Adrenal gland (tissue), 5 donors: ENCODE results near the gene STX5.

ENCODE experiments used
- POLR2A ChIP-seq, 2 donors: fragments of 450-650 bp; IDR thresholded peaks; one replicate each; pipeline ENCODE4 v1.6.1; 2017; ENCODE audit warnings: antibody characterized with exemption in 2 of 2, mild to moderate bottlenecking in 2 of 2, moderate library complexity in 1 of 2
- TF ChIP-seq, protein P1 (sequence below), 6 experiments: fragments of 450-650 bp in 4 of 6; fragments of 200-600 bp in 2 of 6; sonication (generic) in 1 of 6; IDR thresholded peaks; 1 replicate in 5 of 6; 2 replicates in 1 of 6; pipeline versions ENCODE4 v1.5.1 to v1.8.0; 2016 to 2021; ENCODE audit warnings: antibody characterized with exemption in 6 of 6, mild to moderate bottlenecking in 2 of 6, moderate library complexity in 1 of 6
- donor health status: DM: no; HTN: no; CAD: no.

DNA sequence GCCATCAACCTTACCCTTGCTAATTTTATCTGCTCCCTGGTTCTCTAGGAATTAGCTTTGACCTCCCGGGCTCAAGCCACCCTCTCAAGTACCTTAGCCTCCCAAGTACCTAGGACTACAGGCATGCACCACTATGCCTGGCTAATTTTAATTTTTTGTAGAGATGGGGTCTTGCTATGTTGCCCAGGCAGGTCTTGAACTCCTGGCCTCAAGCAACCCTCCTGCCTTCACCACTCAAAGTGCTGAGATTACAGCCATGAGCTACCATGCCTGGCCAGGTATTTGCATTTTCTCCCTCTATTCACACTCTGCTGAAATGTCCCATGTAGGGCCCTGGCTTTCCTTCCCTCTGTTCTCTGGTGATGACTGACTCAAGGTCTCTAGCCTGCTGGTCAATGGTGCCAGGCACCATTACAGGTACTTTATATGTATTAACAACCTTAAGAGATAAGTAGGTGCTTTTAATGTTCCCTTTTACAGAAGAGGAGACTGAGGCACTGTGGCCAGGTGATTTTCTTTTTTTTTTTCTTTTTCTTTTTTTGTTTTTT lies 16.0 kb upstream of the STX5 start:
- TF ChIP-seq, protein P1, sequence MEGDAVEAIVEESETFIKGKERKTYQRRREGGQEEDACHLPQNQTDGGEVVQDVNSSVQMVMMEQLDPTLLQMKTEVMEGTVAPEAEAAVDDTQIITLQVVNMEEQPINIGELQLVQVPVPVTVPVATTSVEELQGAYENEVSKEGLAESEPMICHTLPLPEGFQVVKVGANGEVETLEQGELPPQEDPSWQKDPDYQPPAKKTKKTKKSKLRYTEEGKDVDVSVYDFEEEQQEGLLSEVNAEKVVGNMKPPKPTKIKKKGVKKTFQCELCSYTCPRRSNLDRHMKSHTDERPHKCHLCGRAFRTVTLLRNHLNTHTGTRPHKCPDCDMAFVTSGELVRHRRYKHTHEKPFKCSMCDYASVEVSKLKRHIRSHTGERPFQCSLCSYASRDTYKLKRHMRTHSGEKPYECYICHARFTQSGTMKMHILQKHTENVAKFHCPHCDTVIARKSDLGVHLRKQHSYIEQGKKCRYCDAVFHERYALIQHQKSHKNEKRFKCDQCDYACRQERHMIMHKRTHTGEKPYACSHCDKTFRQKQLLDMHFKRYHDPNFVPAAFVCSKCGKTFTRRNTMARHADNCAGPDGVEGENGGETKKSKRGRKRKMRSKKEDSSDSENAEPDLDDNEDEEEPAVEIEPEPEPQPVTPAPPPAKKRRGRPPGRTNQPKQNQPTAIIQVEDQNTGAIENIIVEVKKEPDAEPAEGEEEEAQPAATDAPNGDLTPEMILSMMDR (IDR thresholded peaks at IDR 0.05): no peak
- no peak for TF ChIP-seq POLR2A (IDR thresholded peaks at IDR 0.05)
